Smooth muscle cell of the brain vasculature (primary cell): ENCODE measurements around the gene PDYN.

Source experiments
- DNase-seq: peaks from one replicate; pipeline ENCODE4 v3.0.0-alpha.2; 2012; ENCODE audit warnings: low read depth, low spot score

The PDYN gene

GRCh38 chr20:1994627-1995026 lies 769 bp upstream of the PDYN start:
- no peak for DNase-seq

- DNase-seq, result no peak
These were observed 1.3 kb downstream of the PDYN start for GRCh38 chr20:1992359-1993110.

DNA sequence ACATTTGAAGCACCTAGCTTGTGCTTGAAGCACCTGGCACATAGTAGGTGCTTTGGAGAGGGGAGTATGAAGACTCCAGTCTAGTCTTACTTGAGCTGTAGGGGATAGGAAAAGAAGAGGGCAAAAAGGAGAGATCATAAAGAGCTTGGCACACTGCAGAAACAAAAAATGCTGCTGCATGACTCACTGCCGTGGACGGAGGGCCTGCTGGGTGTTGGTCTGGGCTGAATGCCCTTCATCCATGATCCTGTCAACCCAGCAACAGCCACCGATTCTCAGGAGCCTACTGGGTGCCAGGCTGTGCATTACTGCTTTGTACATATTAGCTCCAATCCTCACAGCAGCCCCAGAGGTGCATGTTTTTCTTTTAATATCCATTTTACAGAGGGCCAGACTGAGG lies 6.0 kb downstream of the PDYN start:
- DNase-seq, result no peak

GRCh38 chr20:1983301-1983700 lies 10.6 kb downstream of the PDYN start:
- DNase-seq, result no peak

GRCh38 chr20:1982686-1983085 lies 11.2 kb downstream of the PDYN start:
- DNase-seq, result no peak

GRCh38 chr20:1979106-1979778 lies 14.6 kb downstream of the PDYN start:
- DNase-seq, result no peak

DNA sequence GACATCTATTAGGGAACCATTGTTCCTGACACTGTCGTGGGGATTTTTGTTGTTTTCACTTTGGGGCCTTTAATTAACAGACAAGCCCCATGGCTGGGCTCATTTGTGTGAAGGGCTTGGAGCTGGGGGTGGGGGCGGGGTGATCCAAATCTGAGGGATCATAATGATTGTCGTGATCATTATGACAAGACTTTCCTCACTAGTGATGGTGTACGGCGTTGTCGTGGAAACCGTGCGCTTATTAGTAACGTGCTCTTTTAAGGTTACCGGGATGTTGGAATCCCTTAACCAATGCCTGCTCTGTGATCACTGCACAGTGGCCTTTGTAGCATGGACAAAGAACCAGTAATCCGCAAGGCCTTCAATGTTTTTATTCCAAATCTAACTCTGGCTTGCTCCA lies 18.6 kb downstream of the PDYN start:
- DNase-seq, result no peak

- DNase-seq, result no peak
These were observed 20.0 kb downstream of the PDYN start for GRCh38 chr20:1973601-1974440.

- no peak for DNase-seq
These were observed 21.8 kb downstream of the PDYN start for GRCh38 chr20:1971893-1972586.

GRCh38 chr20:1968964-1969363 lies 24.9 kb downstream of the PDYN start:
- no peak for DNase-seq

GRCh38 chr20:1965520-1966351 lies 28.1 kb downstream of the PDYN start:
- DNase-seq, result peak; percentile 13

- DNase-seq, result no peak
These were observed 29.0 kb downstream of the PDYN start for GRCh38 chr20:1964659-1965405.

DNA sequence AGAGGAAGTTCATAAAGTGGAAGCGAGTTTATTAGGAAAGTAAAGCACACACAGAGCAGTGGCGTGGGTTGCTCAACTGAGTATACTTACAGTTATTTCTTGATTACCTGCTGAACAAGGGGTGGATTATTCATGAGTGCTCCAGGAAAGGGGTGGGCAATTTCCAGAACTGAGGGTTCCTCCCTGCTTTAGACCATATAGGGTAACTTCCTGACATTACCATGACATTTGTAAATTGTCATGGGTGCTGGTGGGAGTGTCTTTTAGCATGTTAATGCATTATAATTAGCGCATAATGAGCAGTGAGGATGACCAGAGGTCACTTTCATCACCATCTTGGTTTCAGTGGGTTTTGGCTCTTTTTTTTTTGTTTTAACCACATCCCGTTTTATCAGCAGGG lies 29.8 kb downstream of the PDYN start:
- no peak for DNase-seq

DNA sequence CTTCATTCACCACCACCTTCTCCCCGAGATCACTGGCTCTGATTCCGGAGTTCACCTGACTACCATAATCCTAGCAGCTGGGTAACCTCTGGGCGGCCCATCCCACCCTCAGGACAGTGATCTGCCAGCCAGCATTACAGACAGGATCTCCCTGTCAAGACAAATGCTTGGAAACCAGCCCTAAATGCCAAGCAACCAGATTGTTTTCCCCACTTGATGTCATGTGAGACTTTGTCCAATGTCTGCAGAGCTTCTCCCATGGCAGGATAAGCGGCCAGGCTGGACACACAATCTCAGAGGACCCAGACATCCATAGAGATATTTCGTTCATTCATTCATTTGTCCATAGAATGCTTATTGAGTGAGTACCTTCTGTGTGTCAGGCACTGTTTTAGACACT lies 32.5 kb downstream of the PDYN start:
- DNase-seq, result no peak

DNA sequence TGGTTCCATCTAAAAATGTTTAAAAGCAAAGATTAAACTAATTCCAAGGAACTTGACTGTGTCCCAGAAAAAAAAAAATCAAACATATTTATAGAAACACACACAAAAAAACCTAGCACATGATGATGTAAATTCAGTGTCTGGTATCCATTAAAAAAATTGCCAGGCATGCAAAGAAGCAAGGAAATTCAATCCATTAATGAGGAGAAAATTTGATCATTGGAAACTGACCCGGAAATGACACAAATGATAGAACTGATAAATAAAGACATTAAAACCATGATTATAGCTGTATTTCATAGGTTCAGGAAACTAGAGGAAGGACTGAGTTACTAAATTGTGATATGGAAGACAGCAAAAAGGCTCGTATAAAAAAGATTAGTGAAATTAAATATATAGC lies 34.7 kb downstream of the PDYN start:
- DNase-seq, result no peak

- DNase-seq, result no peak
These were observed 35.4 kb downstream of the PDYN start for GRCh38 chr20:1958426-1958825.

- DNase-seq, result no peak
These were observed 38.6 kb downstream of the PDYN start for GRCh38 chr20:1955217-1955616.

DNA sequence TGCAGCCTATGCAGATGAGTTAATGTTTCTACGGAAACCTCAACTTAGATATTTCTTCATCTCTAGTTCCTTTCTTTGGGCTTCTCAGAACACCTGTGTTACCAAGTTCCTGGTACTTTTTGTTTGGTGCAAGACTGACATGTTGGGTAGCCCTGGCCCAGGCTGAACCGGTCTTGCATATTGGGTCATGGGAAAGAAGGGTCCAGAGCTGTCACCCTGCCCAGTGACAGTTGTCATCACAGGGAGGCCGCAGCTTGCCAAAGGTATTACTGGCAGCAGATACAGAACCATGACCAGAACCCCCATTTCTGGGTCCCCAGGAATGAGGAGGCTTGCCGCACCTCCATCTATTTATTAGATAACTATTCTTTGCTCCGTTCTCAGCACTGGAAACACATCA lies 40.2 kb downstream of the PDYN start:
- DNase-seq, result no peak

- no peak for DNase-seq
These were observed 40.9 kb downstream of the PDYN start for GRCh38 chr20:1952737-1953530.
